ENCODE measurements around the gene MEGF11. TPM values are rescaled to one million over a fixed set of nuclear protein-coding genes. Genes with fewer than 3 reads are reported as not detected.

Gene MEGF11
- total RNA-seq, 1 experiment from 2014 or later: 1.2 TPM

DNA sequence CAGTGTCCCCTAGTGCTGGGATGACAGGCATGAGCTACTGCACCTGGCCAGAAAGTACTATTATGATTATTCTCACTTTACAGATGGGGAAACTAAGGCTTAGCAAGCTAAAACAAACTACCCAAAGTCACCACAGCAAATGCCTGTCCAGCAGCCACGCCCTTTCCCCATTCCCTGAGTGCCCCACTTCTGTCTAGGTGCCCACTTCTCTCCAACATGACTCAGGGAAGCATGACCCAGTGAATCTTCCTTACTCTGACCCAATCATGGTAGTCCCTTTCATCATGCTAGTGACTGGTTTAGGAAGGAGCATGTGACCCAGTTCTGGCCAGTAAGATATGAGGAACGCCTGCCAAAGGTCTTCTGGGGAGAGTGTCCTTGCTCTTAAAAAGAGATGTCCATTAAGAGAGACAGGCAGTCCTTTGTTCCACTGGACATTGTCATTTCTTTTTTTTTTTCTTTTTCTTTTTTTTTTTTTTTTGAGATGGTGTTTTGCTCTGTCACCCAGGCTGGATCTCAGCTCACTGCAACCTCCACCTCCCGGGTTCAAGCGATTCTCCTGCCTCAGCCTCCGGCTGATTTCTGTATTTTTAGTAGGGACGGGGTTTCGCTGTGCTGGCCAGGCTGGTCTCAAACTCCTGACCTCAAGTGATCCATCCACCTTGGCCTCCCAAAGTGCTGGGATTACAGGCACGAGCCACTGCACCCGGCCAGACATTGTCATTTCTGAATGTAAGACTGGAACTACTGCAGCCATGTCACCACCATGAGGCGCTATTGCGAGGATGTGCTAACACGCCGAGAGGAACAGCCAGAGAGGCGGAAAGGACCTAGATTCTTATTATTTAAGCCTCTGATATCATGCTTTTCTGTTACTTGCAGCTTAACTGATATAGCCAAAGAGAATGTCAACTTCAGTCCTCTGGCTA is 19.8 kb downstream of the MEGF11 start:
- Histone ChIP-seq H2BK5ac (ENCODE audit: insufficient read length, low read length) (no peak overlapping the region), H2BK12ac (ENCODE audit: insufficient read length, low read depth, low read length) (no peak overlapping the region), H4K5ac (ENCODE audit: insufficient read length, low read depth, low read length) (no peak overlapping the region), H2AK5ac (ENCODE audit: insufficient read length, low read length) (no peak overlapping the region), H3K4me1 (ENCODE audit: insufficient read depth, low read length) (no peaks in the 10 kb centered on the region), H4K8ac (replicated peaks; ENCODE audit: insufficient read length, low read depth, low read length) (no peak overlapping the region), H2AFZ (ENCODE audit: low read length) (no peak overlapping the region), H3K56ac (ENCODE audit: insufficient read length, low read depth, low read length) (no peak overlapping the region), H3K9me3 (ENCODE audit: control insufficient read depth, low read depth, low read length) (no peaks in the 10 kb centered on the region), H3K23me2 (ENCODE audit: insufficient read length, low read depth, low read length, poor library complexity, severe bottlenecking) (no peaks in the 10 kb centered on the region), H3K18ac (ENCODE audit: insufficient read length, low read depth, low read length) (no peak overlapping the region), H3K27ac (ENCODE audit: insufficient read length, low read depth, low read length) (no peak overlapping the region), H3K4ac (ENCODE audit: low read depth, low read length) (no peak overlapping the region), H3K79me1 (ENCODE audit: insufficient read depth, low read depth, low read length, poor library complexity, severe bottlenecking) (no peaks in the 10 kb centered on the region), H3K79me2 (ENCODE audit: insufficient read depth, low read length) (no peaks in the 10 kb centered on the region), H3K23ac (ENCODE audit: insufficient read length, low read depth, low read length) (no peak overlapping the region), H2BK20ac (ENCODE audit: low read depth, low read length, poor library complexity, severe bottlenecking) (no peak overlapping the region), H4K20me1 (ENCODE audit: control insufficient read depth, insufficient read depth, insufficient read length) (no peaks in the 10 kb centered on the region), H3K9ac (ENCODE audit: extremely low read depth, insufficient read length, low read length) (no peak overlapping the region), H2BK120ac (ENCODE audit: low read depth, low read length, poor library complexity, severe bottlenecking) (no peak overlapping the region), H4K91ac (ENCODE audit: insufficient read length, low read depth, low read length) (no peak overlapping the region), H3K27me3 (ENCODE audit: insufficient read depth, low read length) (no peaks in the 10 kb centered on the region), H3T11ph (ENCODE audit: low read length) (no peak overlapping the region), H3K4me2 (ENCODE audit: insufficient read depth, insufficient read length, low read length) (no peak overlapping the region), H3K14ac (ENCODE audit: insufficient read depth, low read length) (no peak overlapping the region), H2BK15ac (ENCODE audit: low read depth, low read length) (no peak overlapping the region)
- no peak overlapping the region for H3K4me3 Mint-ChIP-seq
- WGBS (ENCODE audit: extremely low coverage, insufficient read length, low lambda C conversion rate): no CpG with 5 or more reads among the region's 14 CpGs
- peaks cover 2 to 3% (median 2%) of the 10 kb centered on the region in 3 experiments; a peak in 6 of 7 replicates for H3K36me3 Mint-ChIP-seq (ENCODE audit: insufficient read depth in 1 of 3, low read depth in 3 of 3)
- peaks cover 26% of the 10 kb centered on the region for H3K27me3 Mint-ChIP-seq (ENCODE audit: low read depth)
- H3K4me1 Mint-ChIP-seq: peaks cover 5 to 13% of the 10 kb centered on the region in 2 experiments
- peak; percentile 77 for TF ChIP-seq CTCF (conservative IDR thresholded peaks at IDR 0.05)
- H3K27ac Mint-ChIP-seq: no peak overlapping the region
- H3K9me3 Mint-ChIP-seq: peaks cover 2% of the 10 kb centered on the region in 2 experiments; a peak in 3 of 5 replicates
- DNase-seq: peak; percentile 66
